Stimulated activated naive CD8-positive, alpha-beta T cell treated with anti-CD3 and anti-CD28 coated beads, Interleukin-15, Interleukin-2, amounts not matched to agents 100 U/mL and 50 U/mL, for 24 hours (primary cell): ENCODE data around the gene MND1.
A peak's percentile ranks its signal among the peaks of the same experiment; 100 is the strongest.
"Not testable (repeated sequence)": the region's sequence is repeated elsewhere in the genome, so short reads cannot be mapped to it uniquely, and the experiment has no call there.

Experiments
- ATAC-seq: fragments of 150-1000 bp; cut with Tn5 transposase; one replicate; pipeline ENCODE4 v1.10.0; 2021
- DNase-seq: peaks from one replicate; pipeline ENCODE4 v3.0.0; 2021

Gene MND1

DNA sequence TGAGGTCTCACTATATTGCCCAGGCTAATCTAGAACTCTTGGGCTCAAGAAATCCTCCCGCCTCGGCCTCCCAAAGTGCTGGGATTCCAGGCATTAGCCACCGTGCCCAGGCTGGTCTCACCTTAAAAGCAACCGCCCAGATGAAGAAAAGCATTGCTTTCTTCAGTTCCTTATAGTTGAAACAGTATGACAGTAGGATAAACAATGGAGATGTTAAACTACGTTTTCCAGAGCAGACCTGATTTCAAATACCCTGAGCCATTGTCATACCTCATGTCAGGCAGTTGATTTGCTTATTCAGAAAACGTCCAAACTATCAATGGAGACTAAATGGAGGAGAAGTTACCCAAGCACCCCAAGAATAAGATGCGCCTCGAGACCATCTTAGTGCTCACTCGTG, 95.3 kb downstream of the MND1 start:
- DNase-seq (no peak), ATAC-seq (no peak)

- DNase-seq (no peak), ATAC-seq (no peak)
Measured at GRCh38 chr4:153440475-153440874, 96.0 kb downstream of the MND1 start.

- no peak for ATAC-seq
Measured at GRCh38 chr4:153447175-153447905, 102.9 kb downstream of the MND1 start.

DNA sequence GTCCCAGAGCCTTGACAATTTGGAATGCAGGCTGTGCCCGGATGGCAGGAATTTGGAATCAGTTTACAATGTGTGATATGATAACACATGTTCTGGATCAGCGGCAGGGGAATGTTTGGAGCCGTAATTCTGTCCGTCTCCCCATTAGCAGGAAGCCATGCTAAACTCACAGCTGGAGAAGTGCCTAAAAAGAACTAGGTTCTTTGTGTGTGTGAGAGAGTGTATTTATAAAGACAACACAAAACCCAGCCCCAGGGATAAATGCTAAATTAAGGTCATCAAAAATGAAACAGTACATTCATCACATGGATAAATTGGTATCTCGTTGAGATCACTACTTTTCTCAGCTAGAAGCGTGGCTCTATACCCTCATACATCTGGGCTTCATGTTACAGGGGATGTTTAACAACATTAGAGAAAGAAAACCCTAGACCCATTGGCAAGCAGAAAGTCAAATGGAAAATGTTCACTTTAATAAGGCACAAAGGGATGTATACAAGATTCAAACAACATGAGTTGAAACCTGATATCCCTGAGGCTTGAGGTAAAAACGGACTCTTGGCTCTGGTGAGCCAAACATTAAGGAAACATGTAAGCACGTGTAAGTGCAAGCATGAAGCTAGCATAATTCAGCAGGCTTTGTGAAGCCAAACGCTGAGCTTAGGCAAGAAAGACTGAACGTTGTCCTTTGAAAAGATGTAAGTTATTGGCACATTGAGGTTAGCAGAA, 103.7 kb downstream of the MND1 start:
- DNase-seq (no peak), ATAC-seq (no peak)

More at GRCh38 chr4:153447175-153447905, 102.9 kb downstream of the MND1 start:
- DNase-seq: no peak

DNA sequence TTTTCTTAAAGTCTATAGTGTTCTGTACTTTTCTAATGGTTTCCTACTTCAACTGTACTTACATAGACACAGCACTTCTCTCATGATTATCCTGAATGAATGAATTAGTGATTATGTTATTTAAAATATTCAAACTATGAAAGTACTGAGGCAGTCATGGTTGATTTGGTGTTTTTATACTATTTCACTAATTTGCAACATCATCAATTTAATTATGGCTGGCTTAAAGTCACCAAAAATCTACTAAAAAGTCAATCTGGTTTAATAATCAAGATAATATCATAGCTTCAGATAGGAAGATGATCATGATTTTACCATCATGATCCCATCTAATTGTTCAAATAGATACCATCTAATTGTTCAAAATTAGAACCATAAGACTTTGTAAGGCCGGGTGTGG, 104.8 kb downstream of the MND1 start:
- DNase-seq: no peak
- ATAC-seq: no peak

GRCh38 chr4:153450544-153450917, 106.0 kb downstream of the MND1 start:
- DNase-seq (no peak), ATAC-seq (peak; percentile 68)

GRCh38 chr4:153451145-153451544, 106.7 kb downstream of the MND1 start:
- ATAC-seq, DNase-seq: not testable (repeated sequence)

DNA sequence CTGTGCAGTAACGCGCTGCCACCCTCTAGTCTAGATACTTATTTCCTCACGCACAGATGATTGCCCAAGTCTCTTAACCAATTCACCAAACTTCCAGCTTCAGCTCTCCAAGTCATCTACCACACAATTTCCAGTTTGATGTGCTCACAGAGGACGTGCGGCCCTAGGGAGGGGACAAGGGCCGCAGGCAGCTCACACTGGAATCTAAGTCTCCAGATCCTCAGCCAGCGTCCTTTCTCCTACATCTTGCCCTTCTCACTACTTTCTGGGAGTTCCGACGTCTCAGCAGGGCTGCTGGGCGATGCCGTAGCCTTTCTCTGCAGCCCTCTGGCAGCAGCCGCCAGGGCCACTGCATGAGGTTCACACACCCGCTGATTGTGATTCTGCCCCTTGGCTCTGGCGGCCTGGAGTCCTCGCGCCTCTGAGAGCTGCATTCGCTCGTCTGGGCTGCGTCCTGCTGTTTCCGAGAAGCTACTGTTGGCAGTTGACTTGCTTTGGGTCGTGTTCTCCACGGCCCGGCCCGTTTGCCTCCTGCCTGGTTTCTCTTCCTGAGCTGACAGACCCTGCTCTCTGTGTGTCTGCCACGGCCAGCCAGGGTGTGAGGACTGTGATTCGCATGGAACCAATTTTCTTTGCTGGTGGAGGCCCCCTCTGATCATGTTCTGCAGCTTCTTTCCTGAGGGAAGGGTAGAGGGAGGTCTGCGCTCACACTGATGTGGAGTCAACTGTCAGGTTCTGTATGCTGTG, 107.6 kb downstream of the MND1 start:
- ATAC-seq (no peak), DNase-seq (no peak)

GRCh38 chr4:153452658-153453378, 108.3 kb downstream of the MND1 start:
- DNase-seq (no peak), ATAC-seq (no peak)

DNA sequence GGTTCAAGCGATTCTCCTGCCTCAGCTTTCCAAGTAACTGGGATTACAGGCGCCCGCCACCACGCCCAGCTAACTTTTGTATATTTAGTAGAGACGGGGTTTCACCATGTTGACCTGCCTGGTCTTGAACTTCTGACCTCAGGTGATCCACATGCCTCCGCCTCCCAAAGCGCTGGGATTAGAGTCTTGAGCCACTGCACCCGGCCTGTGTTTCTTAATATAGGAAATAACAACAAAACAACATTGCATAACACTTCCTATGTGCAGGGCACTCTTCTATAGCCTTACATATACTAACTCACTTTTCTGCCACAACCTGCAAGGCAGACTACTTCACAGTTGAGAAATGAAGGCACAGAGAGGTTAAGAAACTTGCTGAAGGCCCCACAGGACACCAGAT, 108.9 kb downstream of the MND1 start:
- DNase-seq (no peak), ATAC-seq (no peak)

DNA sequence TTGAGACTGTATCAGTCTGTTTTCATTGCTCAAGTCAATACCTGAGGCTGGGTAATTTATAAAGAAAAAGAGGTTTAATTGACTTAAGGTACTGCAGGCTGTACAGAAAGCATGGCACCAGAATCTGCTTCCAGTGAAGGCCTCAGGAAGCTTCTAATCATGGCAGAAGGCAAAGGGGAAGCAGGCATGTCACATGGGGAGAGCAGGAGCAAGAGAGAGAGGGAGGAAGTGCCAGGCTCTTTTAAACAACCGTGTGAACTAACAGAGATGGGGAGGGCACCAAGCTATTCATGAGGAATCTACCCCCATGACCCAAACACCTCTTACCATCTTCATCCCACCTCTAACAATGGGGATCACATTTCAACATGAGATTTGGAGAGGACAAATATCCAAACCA, 114.5 kb downstream of the MND1 start:
- DNase-seq (no peak), ATAC-seq (no peak)

DNA sequence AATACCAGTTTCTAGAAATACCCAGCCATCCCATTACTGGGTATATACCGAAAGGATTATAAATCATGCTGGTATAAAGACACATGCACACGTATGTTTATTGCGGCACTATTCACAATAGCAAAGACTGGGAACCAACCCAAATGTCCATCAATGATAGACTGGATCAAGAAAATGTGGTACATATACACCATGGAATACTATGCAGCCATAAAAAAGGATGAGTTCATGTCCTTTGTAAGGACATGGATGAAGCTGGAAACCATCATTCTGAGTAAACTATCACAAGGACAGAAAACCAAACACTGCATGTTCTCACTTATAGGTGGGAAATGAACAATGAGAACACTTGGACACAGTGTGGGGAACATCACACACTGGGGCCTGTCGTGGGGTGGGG, 117.1 kb downstream of the MND1 start:
- not testable (repeated sequence) for ATAC-seq, DNase-seq

DNA sequence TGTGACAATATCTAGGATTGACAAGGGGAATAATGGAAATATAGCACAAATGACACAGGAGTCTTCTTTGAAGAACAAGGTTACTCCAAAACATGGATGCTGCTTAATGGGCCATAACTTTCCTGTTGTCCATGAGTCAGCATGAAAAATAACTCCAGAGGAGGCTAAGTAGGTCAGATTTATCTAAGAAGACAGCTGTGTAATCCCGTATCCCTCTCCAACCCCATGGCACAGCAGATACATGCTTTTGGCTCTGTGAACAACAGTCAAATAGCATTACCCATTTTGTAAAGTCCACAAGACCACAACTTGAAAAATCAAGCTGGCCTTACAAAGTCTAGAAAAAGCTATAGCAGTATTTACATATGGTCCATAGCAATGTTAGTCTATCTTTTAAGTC, 119.6 kb downstream of the MND1 start:
- DNase-seq (no peak), ATAC-seq (no peak)
